Prostate gland (tissue), 2 donors: Measurements from ENCODE around the gene NEK7.

Source experiments
- CTCF ChIP-seq, 4 experiments: fragments of 200-600 bp in 2 of 4; fragments of 450-650 bp in 2 of 4; sonication (generic) in 2 of 4; IDR thresholded peaks; 1 replicate in 3 of 4; 2 replicates in 1 of 4; pipeline ENCODE4 v1.5.1; 2016 to 2019; ENCODE audit warnings: antibody characterized with exemption in 4 of 4, mild to moderate bottlenecking in 2 of 4, moderate library complexity in 2 of 4
- POLR2AphosphoS5 ChIP-seq: sonication (generic); formaldehyde crosslinking; IDR thresholded peaks from one replicate; pipeline ENCODE4 v1.6.1; 2017; ENCODE audit warnings: antibody characterized with exemption

- TF ChIP-seq CTCF (IDR thresholded peaks at IDR 0.05), result no peak
- TF ChIP-seq POLR2AphosphoS5, result no peak
Measured at GRCh38 chr1:198212126-198212525, 55.3 kb downstream of the NEK7 start.
